ENCODE data around the gene PAFAH2. TPM values are rescaled to one million over a fixed set of nuclear protein-coding genes. Genes with fewer than 3 reads are reported as not detected.

PAFAH2 gene
- total RNA-seq, 1 experiment from 2014 or later, result 8.4 TPM

- Mint-ChIP-seq H3K27ac (ENCODE audit: unreplicated experiment) (no peak overlapping the region), H3K27me3 (ENCODE audit: unreplicated experiment) (peaks cover 29% of the 10 kb centered on the region), H3K36me3 (ENCODE audit: insufficient read depth, unreplicated experiment) (peaks cover 3% of the 10 kb centered on the region), H3K4me3 (ENCODE audit: low read depth, unreplicated experiment) (no peak overlapping the region), H3K9me3 (ENCODE audit: low read depth, unreplicated experiment) (no peaks in the 10 kb centered on the region), H3K4me1 (ENCODE audit: low read depth, unreplicated experiment) (no peaks in the 10 kb centered on the region)
- CTCF ChIA-PET, result no interaction called here
- TF ChIP-seq CTCF (IDR thresholded peaks at IDR 0.05; ENCODE audit: unreplicated experiment), result no peak
- no TSS peak for BruUV-seq (replicated peaks)
- DNase-seq, result no peak
- intact Hi-C loops (cut with micrococcal nuclease; ENCODE audit: unreplicated experiment), result no loop called here
These were observed 5.4 kb upstream of the PAFAH2 start for GRCh38 chr1:26003262-26003661.

DNA sequence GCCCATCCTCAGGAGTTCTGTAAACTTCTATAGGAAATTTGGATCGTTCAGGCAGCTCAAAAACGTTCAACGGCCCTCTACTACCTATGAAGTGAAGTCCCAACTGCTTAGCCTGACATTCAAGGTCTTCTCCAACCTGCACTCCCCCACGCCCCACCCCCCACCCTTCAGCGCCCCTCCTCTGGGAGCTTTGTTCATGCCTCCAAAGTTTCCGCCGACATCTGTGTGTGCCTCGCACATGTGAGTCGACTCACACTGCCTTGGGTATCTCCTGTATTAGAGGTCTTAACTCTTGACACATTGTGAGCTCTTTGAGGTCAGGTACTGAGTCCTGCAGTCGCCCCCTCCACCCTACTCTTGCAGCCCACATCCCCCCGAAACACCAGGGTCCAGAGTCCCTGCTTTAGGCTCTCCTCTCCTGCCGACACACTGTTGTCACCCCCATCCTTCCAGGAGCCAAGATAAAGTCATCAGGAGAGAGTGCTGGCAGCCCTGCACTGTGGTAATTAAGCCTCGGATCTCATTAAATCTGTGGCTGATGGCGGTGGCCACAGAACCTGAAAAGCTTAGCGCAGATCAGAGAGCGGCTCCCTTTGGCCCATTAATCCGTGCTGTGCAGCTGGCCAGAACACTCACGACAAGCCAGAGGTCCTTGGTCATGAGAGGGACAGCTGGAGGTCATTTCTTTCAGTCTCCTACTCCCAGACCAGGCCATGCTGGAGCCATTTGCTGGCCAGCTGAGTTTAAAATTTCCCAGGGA, 1.4 kb upstream of the PAFAH2 start:
- BruUV-seq (replicated peaks), result no TSS peak
- Mint-ChIP-seq H3K4me3 (ENCODE audit: low read depth, unreplicated experiment) (no peak overlapping the region), H3K27ac (ENCODE audit: unreplicated experiment) (no peak overlapping the region)

DNA sequence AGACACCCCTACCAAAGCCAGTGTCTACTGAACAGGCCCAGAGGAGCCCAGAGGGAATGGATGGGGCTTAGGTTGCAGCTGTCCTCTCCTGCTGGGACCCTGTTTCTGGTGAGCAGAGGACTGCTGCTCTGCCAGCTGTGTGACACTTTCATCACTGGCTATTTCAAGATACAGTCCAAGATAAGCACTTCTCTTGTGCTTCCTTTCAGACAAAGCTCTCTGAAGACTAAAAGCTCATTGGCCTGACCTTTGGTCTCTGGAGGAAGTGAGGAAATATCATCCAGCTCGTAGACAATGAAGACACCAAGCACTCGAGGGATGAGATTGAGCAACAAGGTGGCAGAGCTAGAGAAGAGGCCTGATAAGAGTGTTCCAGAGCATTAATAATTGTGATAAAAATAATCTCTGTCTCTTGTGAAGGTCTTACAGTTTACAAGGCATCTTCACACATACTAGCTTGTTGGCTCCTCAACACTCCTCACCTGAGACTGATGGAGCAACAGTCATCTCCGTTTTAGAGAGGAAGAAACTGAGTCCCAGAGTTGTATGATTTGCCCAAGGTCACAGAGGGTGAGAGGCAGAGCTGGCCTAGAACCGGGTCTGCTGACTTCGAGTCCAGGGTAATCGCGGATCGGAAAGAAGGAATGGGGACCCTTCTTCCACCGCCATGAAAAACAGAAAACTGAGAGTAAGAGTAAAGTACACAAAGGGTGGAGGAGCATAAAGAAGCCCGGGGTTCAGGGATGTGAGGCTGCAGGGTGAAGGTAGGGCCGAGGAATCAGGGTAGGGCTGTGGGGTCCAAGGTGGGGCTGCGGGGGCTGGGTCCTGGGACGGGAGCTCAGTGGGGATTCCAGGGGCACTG, 666 bp downstream of the PAFAH2 start:
- no peak for TF ChIP-seq CTCF (IDR thresholded peaks at IDR 0.05; ENCODE audit: unreplicated experiment)
- intact Hi-C loops (cut with micrococcal nuclease; ENCODE audit: unreplicated experiment), result loop anchor here (5.0 kb wide), 2 partner anchors 100 to 160 kb away; no protein-coding TSS in a partner anchor
- H3K4me1 Mint-ChIP-seq (ENCODE audit: low read depth, unreplicated experiment), result no peaks in the 10 kb centered on the region
- no peaks in the 10 kb centered on the region for H3K27me3 Mint-ChIP-seq (ENCODE audit: unreplicated experiment)
- CTCF ChIA-PET, result interaction anchor here (0.5 to 1.8 kb wide), 7 partner anchors 10 to 229 kb away, joined by 3 to 22 read pairs (median 4); no protein-coding TSS in a partner anchor
- TSS peak; percentile 53 for BruUV-seq (replicated peaks)
- peak overlapping the region; percentile 91 for H3K27ac Mint-ChIP-seq (ENCODE audit: unreplicated experiment)
- H3K36me3 Mint-ChIP-seq (ENCODE audit: insufficient read depth, unreplicated experiment), result peaks cover 19% of the 10 kb centered on the region
- H3K4me3 Mint-ChIP-seq (ENCODE audit: low read depth, unreplicated experiment), result peak overlapping the region; percentile 92
- H3K9me3 Mint-ChIP-seq (ENCODE audit: low read depth, unreplicated experiment), result no peaks in the 10 kb centered on the region
- no peak for DNase-seq

More for the DNA sequence above, 1.4 kb upstream of the PAFAH2 start:
- CTCF ChIA-PET, result interaction anchor here (0.5 kb wide), 1 partner anchor 166 kb away, joined by 5 read pairs; no protein-coding TSS in a partner anchor
- intact Hi-C loops (cut with micrococcal nuclease; ENCODE audit: unreplicated experiment), result loop anchor here (5.0 kb wide), 2 partner anchors 102 to 162 kb away; no protein-coding TSS in a partner anchor
- DNase-seq, result no peak
- H3K27me3 Mint-ChIP-seq (ENCODE audit: unreplicated experiment), result peaks cover 7% of the 10 kb centered on the region
- TF ChIP-seq CTCF (IDR thresholded peaks at IDR 0.05; ENCODE audit: unreplicated experiment), result no peak
- no peaks in the 10 kb centered on the region for H3K4me1 Mint-ChIP-seq (ENCODE audit: low read depth, unreplicated experiment)
- H3K9me3 Mint-ChIP-seq (ENCODE audit: low read depth, unreplicated experiment), result no peaks in the 10 kb centered on the region
- H3K36me3 Mint-ChIP-seq (ENCODE audit: insufficient read depth, unreplicated experiment), result peaks cover 19% of the 10 kb centered on the region

GRCh38 chr1:25994402-25995150, 3.3 kb downstream of the PAFAH2 start:
- intact Hi-C loops (cut with micrococcal nuclease; ENCODE audit: unreplicated experiment), result loop anchor here (5.0 kb wide), 2 partner anchors 97 to 157 kb away; no protein-coding TSS in a partner anchor
- BruUV-seq (replicated peaks), result no TSS peak
- CTCF ChIA-PET, result interaction anchor here (0.6 kb wide), 1 partner anchor 57 kb away, joined by 4 read pairs; no protein-coding TSS in a partner anchor
- H3K36me3 Mint-ChIP-seq (ENCODE audit: insufficient read depth, unreplicated experiment), result peaks cover 19% of the 10 kb centered on the region
- TF ChIP-seq CTCF (IDR thresholded peaks at IDR 0.05; ENCODE audit: unreplicated experiment), result no peak
- H3K9me3 Mint-ChIP-seq (ENCODE audit: low read depth, unreplicated experiment), result no peaks in the 10 kb centered on the region
- H3K4me1 Mint-ChIP-seq (ENCODE audit: low read depth, unreplicated experiment), result no peaks in the 10 kb centered on the region
- H3K27me3 Mint-ChIP-seq (ENCODE audit: unreplicated experiment), result no peaks in the 10 kb centered on the region
- H3K4me3 Mint-ChIP-seq (ENCODE audit: low read depth, unreplicated experiment), result no peak overlapping the region
- H3K27ac Mint-ChIP-seq (ENCODE audit: unreplicated experiment), result no peak overlapping the region
- DNase-seq, result no peak

Data from Calu3 (cell line).